Spleen (tissue), 7 donors: ENCODE measurements around the gene NBAS.

ENCODE experiments used
- CTCF ChIP-seq, 11 experiments: fragments of 200-600 bp in 7 of 11; fragments of 450-650 bp in 4 of 11; sonication (generic) in 4 of 11; IDR thresholded peaks in 8 of 11; conservative IDR thresholded peaks in 3 of 11; 1 replicate in 7 of 11; 2 replicates in 4 of 11; pipeline versions ENCODE4 v1.4.0 to v1.8.0; 2016 to 2021; ENCODE audit warnings: antibody characterized with exemption in 11 of 11, inconsistent platforms in 4 of 11, mild to moderate bottlenecking in 1 of 11
- POLR2A ChIP-seq, 3 donors: fragments of 450-650 bp; IDR thresholded peaks; one replicate each; pipeline ENCODE4 v1.5.1; 2017; ENCODE audit warnings: antibody characterized with exemption in 3 of 3, mild to moderate bottlenecking in 1 of 3
- POLR2AphosphoS5 ChIP-seq, 3 donors: sonication (generic); formaldehyde crosslinking; IDR thresholded peaks; one replicate each; pipeline ENCODE4 v1.5.1; 2017; ENCODE audit warnings: antibody characterized with exemption in 3 of 3
- donor health status: DM: no; HTN: no; CAD: no; lungs with moderate emphysema.
- donor health status: DM: no; HTN: no; CAD: no.
- donor health status: DM: no; HTN: no; CAD: no.

GRCh38 chr2:15566912-15567311 lies 5.8 kb upstream of the NBAS start:
- TF ChIP-seq CTCF (IDR thresholded peaks at IDR 0.05 in 8 of 11, conservative IDR thresholded peaks at IDR 0.05 in 3 of 11) = no peak
- TF ChIP-seq POLR2A (IDR thresholded peaks at IDR 0.05) = no peak
- TF ChIP-seq POLR2AphosphoS5 (IDR thresholded peaks at IDR 0.05) = no peak
